ENCODE results near the gene RPL32.
"Not testable (repeated sequence)": the region's sequence is repeated elsewhere in the genome, so short reads cannot be mapped to it uniquely, and the experiment has no call there.

Gene RPL32

DNA sequence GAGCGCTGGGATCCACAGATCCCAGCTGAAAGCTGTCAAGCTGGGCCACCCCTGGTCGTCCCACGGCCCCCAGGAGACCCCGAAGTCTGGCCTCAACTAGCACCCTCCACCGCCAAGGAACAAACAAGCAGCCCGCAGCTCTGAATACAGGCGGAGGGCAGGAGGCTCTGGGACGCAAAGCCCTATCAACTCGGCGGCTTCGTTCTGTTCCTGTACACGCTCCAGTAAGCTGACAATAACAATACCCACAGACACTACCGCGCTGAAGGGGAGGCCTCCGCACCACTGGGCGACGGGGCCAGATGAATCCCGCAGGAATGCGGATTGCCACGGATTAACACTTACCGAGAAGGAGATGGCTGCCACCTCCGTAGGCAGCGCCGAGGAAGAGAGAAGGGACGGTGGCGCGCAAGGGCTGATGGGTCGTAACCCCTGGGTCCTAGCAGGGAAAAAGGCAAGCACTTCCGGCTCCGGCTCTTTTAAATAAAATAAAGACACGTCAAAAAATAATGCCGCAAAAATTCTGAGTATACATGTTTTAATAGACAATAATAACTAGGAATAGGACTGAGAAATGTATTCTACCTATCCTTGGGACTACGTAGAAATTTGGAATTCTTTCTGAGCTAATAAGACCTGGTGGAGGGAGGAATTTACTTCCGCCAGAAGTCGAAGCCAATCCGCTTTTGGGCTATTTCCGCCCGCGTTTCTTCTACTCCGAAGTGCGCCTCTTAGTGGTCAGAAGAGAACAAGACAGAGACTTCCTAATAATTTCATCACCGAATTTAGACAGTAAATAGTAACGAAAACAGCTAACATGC, at the start of gene RPL32:
Gene RPL32 (minus strand): TSS at position 417 of the 821 bp plus-strand sequence. CDS start 1,328 bp downstream, outside the sequence.
- DNase-seq: peak; percentile 79 to 98

DNA sequence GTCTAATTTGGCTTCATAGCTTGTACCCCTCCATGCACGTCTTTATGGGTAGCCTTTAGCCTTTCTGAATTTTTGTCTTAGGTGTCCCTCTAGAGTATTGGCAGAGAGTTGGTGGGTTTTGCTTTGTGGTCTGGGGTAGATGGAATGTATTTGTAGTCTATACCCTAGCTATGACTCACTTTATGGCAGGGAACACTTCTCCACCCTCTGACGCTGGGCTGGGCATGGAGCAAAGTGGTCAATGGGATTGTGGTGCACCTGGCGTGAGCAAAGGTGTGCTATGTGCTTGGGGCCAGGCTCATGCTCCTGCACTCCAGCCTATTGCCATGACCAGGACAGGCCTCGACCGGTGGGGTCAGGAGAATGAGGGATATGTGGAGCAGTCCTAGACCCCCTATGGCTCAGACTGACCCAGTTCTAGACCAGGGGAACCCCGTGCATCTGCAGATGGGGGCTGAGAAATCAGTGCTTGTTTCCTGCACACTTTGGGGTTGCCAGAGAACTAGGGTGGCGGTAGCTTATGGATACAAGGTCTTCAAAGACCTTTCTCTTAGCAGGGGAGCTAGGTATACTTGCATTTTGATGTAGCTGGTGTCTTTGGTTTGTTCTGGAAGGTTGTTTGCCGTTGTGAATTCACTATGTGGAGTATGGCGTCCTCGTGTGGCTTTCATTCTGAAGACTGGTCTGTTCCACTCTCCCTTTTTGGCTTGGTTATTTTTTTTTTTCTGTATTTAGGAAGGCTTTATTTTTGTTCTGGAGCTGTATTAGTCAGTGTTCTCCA, 49.4 kb upstream of the RPL32 start:
- DNase-seq: no peak

DNA sequence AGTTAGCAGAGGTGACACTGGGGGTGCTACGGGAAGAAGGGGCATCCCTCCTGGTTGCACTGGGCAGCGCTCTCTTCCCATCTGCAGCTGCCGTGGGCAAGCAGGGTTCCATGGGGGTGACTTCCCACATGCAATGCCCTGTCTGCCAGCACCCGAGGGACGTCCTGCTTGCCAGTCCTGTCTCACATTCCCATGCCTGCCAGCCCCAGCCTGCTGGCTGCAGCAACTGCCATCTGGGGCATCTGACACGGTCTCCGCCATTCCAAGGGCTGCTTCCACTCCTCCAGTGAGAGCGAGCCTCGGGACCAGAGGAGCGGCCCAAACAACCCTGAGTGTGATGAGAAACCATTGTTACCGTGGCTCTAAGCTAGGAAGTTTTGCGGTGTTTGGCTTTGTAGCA, 45.4 kb upstream of the RPL32 start:
- no peak for DNase-seq

DNA sequence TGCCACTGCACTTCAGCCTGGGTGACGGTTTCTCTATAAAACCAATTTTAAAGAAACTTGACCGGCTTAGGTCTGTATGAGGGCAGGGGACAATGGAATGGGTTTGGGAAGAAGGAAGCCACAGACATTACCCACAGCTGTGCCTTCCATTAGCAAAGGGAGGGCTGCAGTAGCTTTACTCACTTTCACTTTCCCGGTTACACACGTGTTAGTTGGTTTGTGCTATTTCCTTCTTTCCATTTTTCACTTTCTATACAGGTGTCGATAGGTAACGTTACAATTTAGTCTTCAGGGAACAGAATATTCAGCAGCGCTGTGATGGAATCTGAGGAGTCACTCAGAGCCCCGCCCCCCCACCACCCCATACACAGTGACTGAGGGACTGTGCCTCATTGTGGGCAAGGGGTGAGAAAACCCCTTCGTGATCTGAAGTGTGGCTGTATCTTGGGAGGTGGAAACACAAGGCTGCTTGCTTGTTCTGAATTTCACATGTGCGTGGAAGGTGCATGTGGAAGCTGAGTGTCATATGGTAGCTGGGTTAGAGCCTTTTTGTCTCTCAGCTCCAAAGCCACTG, 44.8 kb upstream of the RPL32 start:
- DNase-seq: no peak

DNA sequence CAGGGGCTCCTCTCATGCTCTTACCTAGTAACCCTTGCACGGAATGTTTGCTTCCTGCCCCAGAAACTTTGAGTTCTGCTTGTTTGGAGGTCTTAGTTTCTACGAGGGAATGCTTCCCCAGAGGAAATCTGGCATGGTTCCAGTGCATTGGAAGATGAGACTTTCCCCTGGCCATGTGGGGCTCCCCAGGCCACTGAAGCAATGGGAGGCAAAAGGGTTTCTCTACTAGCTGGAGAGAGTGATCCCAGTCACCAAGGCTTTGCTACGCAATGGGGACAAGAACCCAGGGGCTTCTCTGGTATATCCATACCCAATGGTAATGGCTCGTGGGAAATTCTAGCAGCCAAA, 44.2 kb upstream of the RPL32 start:
- no peak for DNase-seq

DNA sequence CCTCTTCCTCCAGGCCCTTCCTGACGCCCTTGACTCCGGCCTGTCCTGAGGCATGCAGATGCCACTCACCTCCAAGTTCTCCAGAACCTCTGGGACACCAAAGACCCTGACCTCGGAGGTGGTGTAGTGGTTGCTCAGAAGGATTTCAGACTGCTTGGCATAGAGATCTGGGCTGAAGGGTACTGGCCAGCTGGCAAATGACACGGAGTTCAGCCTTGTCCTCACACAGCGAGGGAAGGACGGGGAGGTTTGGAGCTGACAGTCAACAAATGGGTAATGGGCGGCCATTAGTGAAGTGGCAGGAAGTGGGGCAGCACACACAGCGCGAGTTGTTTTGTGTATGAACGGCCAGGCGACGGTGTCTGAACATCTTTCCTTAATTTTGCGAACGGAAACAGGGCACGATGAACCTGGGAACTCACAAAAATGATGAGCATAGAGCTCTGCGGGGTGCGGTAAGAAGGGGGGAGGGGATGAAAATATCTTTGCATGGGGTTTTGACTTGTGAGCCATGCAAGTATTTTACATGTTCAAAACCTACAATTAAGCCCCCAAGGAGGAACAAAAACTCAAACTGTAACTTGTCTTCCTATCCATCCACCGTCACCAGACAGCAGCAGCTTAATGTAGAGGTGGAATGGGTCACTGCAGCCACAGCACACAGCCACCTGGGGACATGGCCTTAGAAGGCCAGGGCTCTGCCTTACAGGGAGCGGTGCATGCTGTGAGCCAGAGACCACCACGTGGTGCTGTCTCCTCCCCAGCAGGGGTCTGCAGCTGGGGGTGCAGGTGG, 43.6 kb upstream of the RPL32 start:
- DNase-seq: no peak

DNA sequence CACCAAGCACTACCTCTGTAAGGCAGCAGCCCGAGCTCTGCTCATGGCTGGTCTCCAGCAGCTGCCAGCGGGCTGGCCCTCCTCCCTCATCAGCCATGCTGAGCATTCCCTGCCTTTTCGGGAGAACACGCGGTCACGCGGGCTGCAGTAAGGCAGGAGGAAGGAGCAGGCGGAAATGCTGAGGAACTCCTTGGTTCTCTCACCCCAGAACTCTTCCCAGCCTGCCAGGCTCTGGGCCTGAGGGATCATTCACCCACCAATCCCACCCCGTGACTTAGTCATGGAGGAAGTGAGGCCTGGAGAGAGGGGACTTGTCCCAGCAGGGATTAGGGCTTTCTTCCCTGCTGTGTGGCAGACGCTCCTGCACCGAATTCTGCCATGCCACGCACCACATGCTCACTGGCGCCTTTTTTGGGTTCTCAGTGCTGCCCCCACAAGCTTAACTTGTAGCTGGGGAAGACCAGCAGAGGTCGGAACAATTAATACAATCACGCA, 42.9 kb upstream of the RPL32 start:
- DNase-seq: peak; percentile 49 to 60

DNA sequence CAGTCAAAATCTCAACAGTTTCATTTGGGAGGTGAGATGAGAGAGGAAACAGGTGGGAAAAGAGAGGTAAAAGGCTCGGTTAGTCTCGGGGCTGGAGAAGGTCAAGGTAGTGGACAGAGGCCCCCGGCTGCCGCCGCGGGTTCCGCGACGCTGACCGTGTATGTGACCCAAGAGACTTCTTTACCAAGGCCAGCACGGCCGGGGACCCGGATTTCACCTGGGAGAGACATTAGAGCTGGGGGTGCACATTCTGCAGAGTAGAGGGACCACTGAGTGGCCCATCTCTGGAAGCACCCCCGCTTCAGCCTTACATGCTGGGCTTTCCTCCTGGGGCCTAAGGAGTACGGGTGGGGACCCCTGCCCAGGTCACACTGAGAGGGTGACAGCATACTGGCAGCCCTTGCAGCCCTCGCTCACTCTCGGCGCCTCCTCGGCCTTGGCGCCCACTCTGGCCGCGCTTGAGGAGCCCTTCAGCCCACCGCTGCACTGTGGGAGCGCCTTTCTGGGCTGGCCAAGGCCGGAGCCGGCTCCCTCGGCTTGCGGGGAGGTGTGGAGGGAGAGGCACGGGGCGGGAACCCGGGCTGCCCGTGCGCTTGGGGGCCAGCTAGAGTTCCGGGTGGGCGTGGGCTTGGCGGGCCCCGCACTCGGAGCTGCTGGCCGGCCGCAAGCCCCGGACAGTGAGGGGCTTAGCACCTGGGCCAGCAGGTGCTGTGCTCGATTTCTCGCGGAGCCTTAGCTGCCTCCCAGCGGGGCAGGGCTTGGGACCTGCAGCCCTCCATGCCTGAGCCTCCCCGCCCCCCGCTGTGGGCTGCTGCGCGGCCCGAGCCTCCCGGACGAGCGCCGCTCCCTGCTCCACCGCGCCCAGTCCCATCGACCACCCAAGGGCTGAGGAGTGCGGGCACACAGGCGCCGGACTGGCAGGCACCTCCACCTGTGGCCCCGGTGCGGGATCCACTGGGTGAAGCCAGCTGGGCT, 41.3 kb upstream of the RPL32 start:
- DNase-seq: no peak

DNA sequence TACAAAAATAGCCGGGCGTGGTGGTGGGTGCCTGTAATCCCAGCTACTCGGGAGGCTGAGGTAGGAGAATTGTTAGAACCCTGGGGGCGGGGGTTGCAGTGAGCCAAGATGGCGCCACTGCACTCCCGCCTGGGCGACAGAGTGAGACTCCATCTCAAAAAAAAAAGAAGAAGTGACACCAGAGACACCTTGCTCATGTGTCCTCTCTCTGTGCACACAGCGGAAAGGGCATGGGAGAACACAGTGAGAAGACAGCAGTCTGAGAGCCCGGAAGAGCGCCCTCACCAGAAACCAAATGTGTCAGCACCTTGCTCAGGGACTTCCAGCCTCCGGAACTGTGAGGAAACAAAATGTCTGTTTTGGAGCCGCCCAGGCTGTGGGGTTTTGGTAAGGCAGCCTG, 40.5 kb upstream of the RPL32 start:
- not testable (repeated sequence) for DNase-seq

DNA sequence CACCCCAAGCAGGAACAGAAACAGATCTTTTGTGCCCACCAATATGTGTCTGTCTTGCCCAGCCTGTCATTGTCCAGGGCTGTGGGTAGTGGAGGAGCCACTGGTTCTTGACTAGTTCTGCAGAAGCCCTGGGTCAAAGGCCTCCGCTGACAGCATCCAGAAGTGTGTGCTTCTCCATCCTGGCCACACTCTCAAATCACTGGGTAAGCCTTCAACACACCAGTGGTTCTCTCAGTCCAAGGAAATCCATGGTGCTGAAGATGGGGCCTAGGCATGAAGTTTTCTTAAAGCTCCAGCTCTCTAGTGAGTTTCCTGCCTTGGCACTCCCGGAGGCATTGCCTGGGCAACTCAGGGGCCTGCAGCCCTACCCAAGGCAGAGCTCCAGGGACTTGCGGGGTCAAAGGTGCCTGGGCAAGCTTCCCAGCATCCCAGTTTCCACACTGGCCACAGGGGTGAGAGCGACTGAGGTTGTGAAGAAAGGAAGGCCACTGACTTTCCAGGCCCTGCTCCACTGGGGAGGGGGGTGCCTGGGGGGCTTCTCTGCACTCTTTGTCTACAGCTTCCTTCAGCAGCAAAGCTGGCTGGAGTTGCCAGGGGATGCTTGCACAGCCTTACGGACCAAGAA, 37.9 kb upstream of the RPL32 start:
- peak in 1 of 2 donors; percentile 38 for DNase-seq

DNA sequence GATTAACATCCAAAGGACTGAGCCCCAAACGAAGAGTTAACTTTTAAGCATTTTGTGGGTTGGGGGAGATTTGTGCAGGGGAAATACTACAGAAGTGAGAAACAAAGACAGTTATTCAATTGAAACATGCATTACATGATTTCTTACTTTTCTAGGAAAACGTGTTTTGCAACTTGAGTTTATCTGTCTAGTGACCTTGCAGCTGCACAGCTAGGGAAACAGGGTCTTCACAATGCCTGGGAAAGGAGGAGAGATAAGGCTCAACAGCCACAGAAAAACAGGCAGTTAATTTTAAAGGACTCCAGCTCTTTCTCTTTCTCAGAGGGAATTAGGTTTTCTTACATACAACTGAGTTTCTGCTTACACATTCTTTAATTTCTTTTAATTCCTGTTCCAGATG, 37.4 kb upstream of the RPL32 start:
- DNase-seq: not testable (repeated sequence)

DNA sequence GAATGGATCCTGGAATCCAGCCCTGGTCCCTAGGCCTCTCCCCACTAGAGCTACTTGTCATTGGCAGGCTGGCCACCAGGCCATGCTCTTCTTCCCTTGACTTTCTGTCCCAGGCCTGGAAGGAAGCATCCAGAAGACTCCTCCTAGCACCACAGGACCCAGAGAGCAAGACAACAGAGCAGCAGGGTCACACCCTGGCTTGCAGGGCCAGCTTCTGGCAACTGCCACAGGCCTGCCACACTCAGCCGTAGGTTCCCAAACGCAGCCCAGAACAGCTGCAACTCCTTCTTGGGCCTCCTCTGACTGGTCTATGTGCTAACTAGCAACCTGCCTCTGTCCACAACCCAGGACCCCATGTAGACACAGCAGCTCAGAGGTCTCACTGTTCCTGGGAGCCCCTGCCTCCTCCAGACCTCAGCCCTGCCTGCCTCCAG, 36.8 kb upstream of the RPL32 start:
- DNase-seq: no peak

DNA sequence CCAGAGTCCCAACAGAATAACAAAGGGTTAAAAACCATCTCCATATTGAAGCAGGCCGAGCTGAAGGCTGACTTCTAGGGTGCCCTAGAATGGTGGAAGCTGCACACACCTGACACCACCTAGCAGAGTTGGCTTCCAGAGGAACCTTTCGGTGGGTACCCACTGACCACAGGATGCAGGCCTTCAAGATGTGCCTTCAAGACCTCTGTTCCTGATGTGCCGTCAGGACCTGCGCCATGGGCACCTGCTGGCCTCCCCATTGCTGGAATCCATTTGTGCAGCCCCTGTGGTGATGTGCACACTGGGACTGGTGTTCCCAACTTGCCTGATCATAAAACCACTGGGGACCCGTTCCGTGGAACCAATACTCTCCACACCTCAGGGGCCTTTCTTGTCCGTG, 35.7 kb upstream of the RPL32 start:
- no peak for DNase-seq

DNA sequence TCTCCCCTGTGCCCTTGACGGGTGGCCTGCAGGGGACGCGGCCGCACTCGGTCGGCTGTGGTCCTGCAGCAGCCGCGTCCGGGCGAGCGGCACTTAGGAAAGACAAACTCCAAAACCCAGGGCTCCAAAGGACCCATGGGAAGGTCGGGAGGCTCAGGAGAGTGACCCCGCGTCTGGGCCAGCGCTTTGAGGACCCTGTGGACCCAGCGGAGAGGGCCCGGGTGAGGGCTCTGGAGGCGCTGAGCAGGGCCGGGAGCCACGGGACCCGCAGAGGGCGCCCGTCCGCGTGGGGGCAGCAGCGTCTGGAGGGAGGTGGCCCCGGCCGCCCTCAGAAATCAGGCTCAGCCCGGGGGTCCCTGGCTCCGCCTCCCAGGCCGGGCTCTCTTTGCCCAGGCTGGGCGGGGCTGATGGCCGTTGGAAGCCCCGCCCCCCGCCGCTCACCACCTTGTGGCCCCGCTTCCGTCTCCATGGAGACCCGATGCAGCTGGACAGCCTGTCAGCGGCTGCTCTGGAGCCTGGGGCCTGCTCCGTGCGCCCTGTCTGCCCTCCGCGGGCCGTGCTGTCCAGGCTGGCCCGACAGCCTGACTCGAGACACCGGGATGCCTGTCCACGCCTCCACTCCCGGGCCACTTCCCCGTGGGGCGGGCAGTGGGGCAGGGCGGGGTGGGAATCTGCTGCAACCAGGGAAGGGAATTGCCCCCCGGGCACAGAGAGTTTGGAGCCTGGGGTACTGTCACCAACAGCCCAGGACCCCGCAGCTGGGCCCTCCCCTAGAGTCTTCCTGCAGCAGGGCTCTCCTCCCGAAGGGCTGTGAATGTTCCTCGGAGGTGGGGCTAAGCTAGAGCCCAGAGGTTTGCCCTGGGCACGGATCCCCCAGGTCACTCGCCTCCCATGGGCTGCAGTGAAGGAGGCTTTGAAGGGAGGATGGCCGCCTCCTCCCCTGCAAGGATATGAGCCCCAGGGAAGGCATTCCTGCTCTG, 34.8 kb upstream of the RPL32 start:
- no peak for DNase-seq

DNA sequence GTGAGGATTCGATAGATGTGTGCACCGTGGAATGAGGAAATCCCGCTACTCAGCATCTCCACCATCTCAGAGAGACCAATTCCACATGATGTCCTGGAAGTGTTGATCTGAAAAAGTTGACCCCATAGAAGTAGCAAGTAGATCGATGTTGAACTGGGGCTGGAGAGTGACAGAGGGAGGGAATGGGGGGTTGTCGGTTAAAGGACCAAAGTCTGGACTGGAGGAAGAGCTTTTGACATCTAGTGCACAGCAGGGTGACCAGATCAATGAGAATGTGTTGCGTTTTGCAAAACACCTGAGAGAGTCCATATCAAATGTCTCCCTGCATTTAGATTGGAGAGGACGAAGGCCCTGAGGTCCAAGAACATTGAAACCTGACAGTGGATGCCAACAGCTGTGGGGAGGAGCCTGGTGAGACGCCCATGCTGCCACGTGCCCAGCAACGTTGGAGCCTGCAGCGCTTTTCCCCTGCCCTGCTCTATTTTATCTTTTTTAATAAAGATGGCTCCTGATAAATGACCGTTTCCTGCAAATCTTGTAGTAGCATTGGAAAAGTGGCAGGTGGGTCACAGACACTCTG, 30.1 kb upstream of the RPL32 start:
- no peak for DNase-seq

DNA sequence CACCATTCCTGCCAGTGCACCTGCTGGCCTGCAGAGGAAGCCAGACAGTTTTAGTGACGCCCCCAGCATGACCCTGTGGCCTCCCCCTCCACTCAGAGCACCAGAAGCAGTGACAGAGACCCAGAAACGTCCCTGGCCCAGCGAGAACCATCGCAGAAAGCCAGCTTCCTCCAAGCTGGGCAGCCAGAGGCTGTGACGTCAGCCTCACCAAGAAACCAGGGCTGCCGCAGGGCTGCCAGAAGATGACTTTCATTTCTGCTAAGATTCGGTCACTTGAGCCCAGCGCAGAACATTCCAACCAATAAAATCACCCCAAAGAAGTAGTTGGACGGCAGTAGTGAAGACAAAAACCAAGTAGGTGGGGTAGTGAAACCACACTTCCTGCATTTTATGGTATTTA, 29.6 kb upstream of the RPL32 start:
- DNase-seq: no peak

DNA sequence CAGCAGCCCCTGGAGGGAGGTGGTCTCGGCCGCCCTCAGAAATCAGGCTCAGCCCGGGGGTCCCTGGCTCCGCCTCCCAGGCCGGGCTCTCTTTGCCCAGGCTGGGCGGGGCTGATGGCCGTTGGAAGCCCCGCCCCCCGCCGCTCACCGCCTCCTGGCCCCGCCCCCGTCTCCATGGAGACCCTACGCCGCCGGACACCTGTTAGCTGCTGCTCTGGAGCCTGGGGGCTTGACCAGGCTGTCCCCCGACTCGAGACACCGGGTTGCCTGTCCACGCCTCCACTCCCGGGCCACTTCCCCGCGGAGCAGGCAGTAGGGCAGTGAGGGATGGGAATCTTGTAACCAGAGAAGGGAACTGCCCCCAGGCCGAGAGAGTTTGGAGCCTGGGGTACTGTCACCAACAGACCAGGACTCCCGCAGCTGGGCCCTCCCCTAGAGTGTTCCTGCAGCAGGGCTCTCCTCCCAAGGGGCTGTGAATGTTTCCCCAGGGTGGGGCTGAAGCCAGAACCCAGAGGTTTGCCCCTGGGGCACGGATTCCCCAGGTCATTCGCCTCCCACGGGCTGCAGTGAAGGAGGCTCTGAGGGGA, 27.8 kb upstream of the RPL32 start:
- DNase-seq: no peak

DNA sequence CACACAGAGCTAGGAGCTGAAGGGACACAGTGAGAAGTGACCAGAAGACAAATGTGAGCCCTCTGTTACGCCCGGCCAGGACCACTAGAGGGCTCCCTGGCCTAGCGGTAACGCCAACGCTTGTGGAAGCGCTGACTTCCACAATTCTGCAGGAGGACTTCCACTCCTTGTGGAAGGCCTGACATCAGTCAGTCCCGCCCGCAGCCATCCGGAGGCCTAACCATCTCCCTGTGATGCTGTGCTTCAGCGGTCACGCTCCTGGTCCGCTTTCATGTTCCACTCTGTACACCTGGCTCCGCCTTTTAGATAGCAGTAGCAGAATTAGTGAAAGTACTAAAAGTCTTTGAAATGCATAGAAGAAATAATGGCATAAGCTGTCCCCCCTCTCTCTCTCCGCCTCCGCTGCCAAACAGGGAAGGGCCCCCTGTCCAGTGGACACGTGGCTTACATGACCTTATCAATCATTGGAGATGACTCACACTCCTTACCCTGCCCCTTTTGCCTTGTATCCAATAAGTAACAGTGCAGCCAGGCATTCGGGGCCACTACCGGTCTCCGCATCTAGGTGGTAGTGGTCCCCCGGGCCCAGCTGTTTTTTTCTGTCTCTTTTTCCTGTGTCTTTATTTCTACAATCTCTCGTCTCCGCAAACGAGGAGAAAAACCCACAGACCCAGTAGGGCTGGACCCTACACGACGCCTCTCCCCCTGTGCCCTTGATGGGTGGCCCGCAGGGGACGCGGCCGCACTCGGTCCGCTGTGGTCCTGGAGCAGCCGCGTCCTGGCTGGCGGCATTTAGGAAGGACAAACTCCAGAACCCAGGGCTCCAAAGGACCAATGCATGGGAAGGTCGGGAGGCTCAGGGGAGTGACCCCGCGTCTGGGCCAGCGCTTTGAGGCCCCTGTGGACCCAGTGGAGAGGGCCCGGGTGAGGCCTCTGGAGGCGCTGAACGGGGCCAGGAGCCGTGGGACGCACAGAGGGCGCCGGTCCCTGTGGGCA, 27.0 kb upstream of the RPL32 start:
- peak; percentile 82 to 87 for DNase-seq
